Measurements from ENCODE around the gene OLFML2A. TPM values are rescaled to one million over a fixed set of nuclear protein-coding genes. Genes with fewer than 3 reads are reported as not detected.
"Not testable (repeated sequence)": the region's sequence is repeated elsewhere in the genome, so short reads cannot be mapped to it uniquely, and the experiment has no call there.

The OLFML2A gene
- total RNA-seq, 1 experiment from 2014 or later, result 31.2 TPM

GRCh38 chr9:124820698-124821623 is 44.0 kb downstream of the OLFML2A start:
- peak; percentile 47 for DNase-seq (ENCODE audit: low read depth)

- no peak for DNase-seq (ENCODE audit: low read depth)
Measured at GRCh38 chr9:124828489-124829333, 51.8 kb downstream of the OLFML2A start.

GRCh38 chr9:124829334-124829669 is 52.4 kb downstream of the OLFML2A start:
- no peak for DNase-seq (ENCODE audit: low read depth)

- DNase-seq (ENCODE audit: low read depth), result no peak
Measured at GRCh38 chr9:124830593-124830992, 53.7 kb downstream of the OLFML2A start.

GRCh38 chr9:124831642-124832364 is 54.9 kb downstream of the OLFML2A start:
- DNase-seq (ENCODE audit: low read depth), result no peak

GRCh38 chr9:124834591-124834990 is 57.7 kb downstream of the OLFML2A start:
- DNase-seq (ENCODE audit: low read depth), result peak; percentile 82

GRCh38 chr9:124835026-124835557 is 58.2 kb downstream of the OLFML2A start:
- peak; percentile 87 for DNase-seq (ENCODE audit: low read depth)

GRCh38 chr9:124838132-124838531 is 61.2 kb downstream of the OLFML2A start:
- DNase-seq (ENCODE audit: low read depth), result not testable (repeated sequence)

- not testable (repeated sequence) for DNase-seq (ENCODE audit: low read depth)
Measured at GRCh38 chr9:124838567-124839275, 61.8 kb downstream of the OLFML2A start.

- DNase-seq (ENCODE audit: low read depth), result no peak
Measured at GRCh38 chr9:124839612-124840299, 62.8 kb downstream of the OLFML2A start.

GRCh38 chr9:124840300-124840833 is 63.4 kb downstream of the OLFML2A start:
- no peak for DNase-seq (ENCODE audit: low read depth)

- no peak for DNase-seq (ENCODE audit: low read depth)
Measured at GRCh38 chr9:124841075-124841821, 64.3 kb downstream of the OLFML2A start.

GRCh38 chr9:124843456-124844034 is 66.6 kb downstream of the OLFML2A start:
- no peak for DNase-seq (ENCODE audit: low read depth)

- no peak for DNase-seq (ENCODE audit: low read depth)
Measured at GRCh38 chr9:124844291-124844690, 67.4 kb downstream of the OLFML2A start.

- not testable (repeated sequence) for DNase-seq (ENCODE audit: low read depth)
Measured at GRCh38 chr9:124846467-124846866, 69.5 kb downstream of the OLFML2A start.

GRCh38 chr9:124846969-124847368 is 70.0 kb downstream of the OLFML2A start:
- DNase-seq (ENCODE audit: low read depth), result no peak

- peak; percentile 93 for DNase-seq (ENCODE audit: low read depth)
Measured at GRCh38 chr9:124849801-124850200, 72.9 kb downstream of the OLFML2A start.

GRCh38 chr9:124852121-124852828 is 75.3 kb downstream of the OLFML2A start:
- no peak for DNase-seq (ENCODE audit: low read depth)

Data from RPMI7951 (cell line).